Stomach (tissue), 4 donors: Measurements from ENCODE around the gene SZT2.

Experiments
- CTCF ChIP-seq, 7 experiments: fragments of 450-650 bp in 4 of 7; fragments of 200-600 bp in 3 of 7; sonication (generic) in 3 of 7; IDR thresholded peaks; one replicate each; pipeline ENCODE4 v1.5.1; 2016 to 2019; ENCODE audit warnings: antibody characterized with exemption in 7 of 7, control low read depth in 2 of 7, mild to moderate bottlenecking in 1 of 7
- POLR2A ChIP-seq, 4 donors: fragments of 450-650 bp; IDR thresholded peaks; one replicate each; pipeline ENCODE4 v1.6.1; 2016; ENCODE audit warnings: antibody characterized with exemption in 4 of 4, control low read depth in 2 of 4, mild to moderate bottlenecking in 1 of 4, moderate library complexity in 1 of 4
- POLR2AphosphoS5 ChIP-seq, 3 donors: sonication (generic); formaldehyde crosslinking; IDR thresholded peaks; one replicate each; pipeline ENCODE4 v1.6.1; 2016; ENCODE audit warnings: antibody characterized with exemption in 3 of 3

DNA sequence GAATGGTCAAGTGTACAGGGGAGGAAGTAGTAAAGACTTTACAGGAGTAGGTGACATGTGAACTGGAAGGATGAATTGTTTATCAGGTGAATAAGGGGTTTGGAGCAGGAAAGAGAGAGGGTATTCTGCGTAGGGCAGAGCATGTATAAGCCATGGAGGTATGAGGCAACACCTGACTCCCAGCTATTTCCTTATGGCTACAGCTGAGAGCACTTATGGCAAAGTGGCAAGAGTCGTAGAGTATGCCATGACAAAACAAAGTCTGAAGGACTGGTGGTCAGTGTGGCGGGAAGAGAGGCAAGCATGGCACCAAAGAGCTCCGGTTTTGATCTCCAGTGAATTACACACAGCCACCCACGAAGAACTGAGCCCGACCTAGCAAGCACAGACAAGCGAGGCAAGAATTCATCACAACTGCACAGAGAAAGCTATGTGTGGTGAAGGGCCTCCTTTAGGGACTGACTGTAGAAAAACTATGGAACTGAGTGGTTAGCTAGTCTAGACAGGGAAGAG, 12.9 kb upstream of the SZT2 start:
- TF ChIP-seq CTCF (IDR thresholded peaks at IDR 0.05) (no peak), POLR2A (IDR thresholded peaks at IDR 0.05) (no peak), POLR2AphosphoS5 (IDR thresholded peaks at IDR 0.05) (no peak)
